H1 (cell line): ENCODE results near the gene PEX1. TPM values are rescaled to one million over a fixed set of nuclear protein-coding genes. Genes with fewer than 3 reads are reported as not detected.

Experiments used
- CTCF ChIA-PET: fragments of 300-600 bp; sonication (Branson Sonifier 250); formaldehyde crosslinking; loops from one replicate; lab custom pipeline; 2021; ENCODE audit not compliant: partially characterized antibody; lab: Charles Lee
- POLR2A ChIA-PET: fragments of 300-600 bp; sonication (Branson Sonifier 250); formaldehyde crosslinking; loops from one replicate; lab custom pipeline; 2021; ENCODE audit warnings: inconsistent platforms; ENCODE audit not compliant: partially characterized antibody; lab: Charles Lee
- DNase-seq, 2 experiments: peaks; one replicate each; pipeline versions ENCODE4 v3.0.0 to v3.0.0-alpha.2; 2010 to 2022; ENCODE audit warnings: low spot score in 2 of 2, low read depth in 1 of 2, mixed read lengths in 1 of 2
- FAIRE-seq: peaks from 2 replicates; lab custom pipeline; 2011; peaks lifted over from hg19 to GRCh38; lab: Jason Lieb, UNC
- H2AFZ ChIP-seq: 2 replicates; pipeline ENCODE4 v1.8.1; 2012; ENCODE audit warnings: low read length, inconsistent platforms
- H2AK5ac ChIP-seq: 2 replicates; pipeline ENCODE4 v1.6.1; 2013; ENCODE audit warnings: low read depth, low read length
- H2BK120ac ChIP-seq: replicated peaks from 2 replicates; pipeline ENCODE3; 2013; ENCODE audit warnings: low read depth, low read length, inconsistent platforms
- H2BK12ac ChIP-seq: 2 replicates; pipeline ENCODE4 v1.6.1; 2013; ENCODE audit warnings: low read depth, low read length
- H2BK15ac ChIP-seq: 2 replicates; pipeline ENCODE4 v1.6.1; 2013; ENCODE audit warnings: low read length
- H2BK20ac ChIP-seq: 2 replicates; pipeline ENCODE4 v1.6.1; 2013; ENCODE audit warnings: low read length
- H2BK5ac ChIP-seq: 2 replicates; pipeline ENCODE4 v1.6.1; 2013; ENCODE audit warnings: low read depth, low read length
- H3K14ac ChIP-seq: 2 replicates; pipeline ENCODE4 v1.6.1; 2013; ENCODE audit warnings: inconsistent platforms; ENCODE audit not compliant: insufficient read length
- H3K18ac ChIP-seq: 2 replicates; pipeline ENCODE4 v1.6.1; 2013; ENCODE audit warnings: low read length; ENCODE audit errors: extremely low read depth
- H3K23ac ChIP-seq: 2 replicates; pipeline ENCODE4 v1.6.1; 2013; ENCODE audit warnings: inconsistent platforms; ENCODE audit not compliant: insufficient read length
- H3K23me2 ChIP-seq: 2 replicates; pipeline ENCODE4 v1.6.1; 2013; ENCODE audit warnings: low read depth, low read length
- H3K27ac ChIP-seq: 2 replicates; pipeline ENCODE4 v1.6.1; 2011; ENCODE audit warnings: low read depth, low read length, inconsistent platforms
- H3K27me3 ChIP-seq, 4 experiments: replicated peaks in 1 of 4; 1 replicate in 1 of 4; 2 replicates in 3 of 4; pipeline versions ENCODE4 v1.6.1 to v1.8.1; 2011 to 2013; ENCODE audit warnings: low read length in 3 of 4, mild to moderate bottlenecking in 3 of 4, inconsistent platforms in 2 of 4, mixed read lengths in 2 of 4, moderate library complexity in 1 of 4; ENCODE audit not compliant: control insufficient read depth in 3 of 4, insufficient read depth in 3 of 4; ENCODE audit errors: extremely low read depth in 1 of 4
- H3K36me3 ChIP-seq, 4 experiments: 2 replicates each; pipeline versions ENCODE4 v1.6.1 to v1.8.1; 2011 to 2013; ENCODE audit warnings: mild to moderate bottlenecking in 4 of 4, low read length in 3 of 4, moderate library complexity in 2 of 4, control low read depth in 1 of 4, inconsistent platforms in 1 of 4; ENCODE audit not compliant: insufficient read depth in 4 of 4, control insufficient read depth in 2 of 4
- H3K4ac ChIP-seq: replicated peaks from 2 replicates; pipeline ENCODE3; 2013; ENCODE audit warnings: low read length, low read depth, mixed read lengths, inconsistent platforms; ENCODE audit not compliant: insufficient read length
- H3K4me1 ChIP-seq, 4 experiments: replicated peaks in 1 of 4; 1 replicate in 1 of 4; 2 replicates in 3 of 4; pipeline versions ENCODE4 v1.6.1 to v1.8.1; 2011 to 2013; ENCODE audit warnings: low read length in 3 of 4, inconsistent platforms in 2 of 4, mixed read lengths in 1 of 4; ENCODE audit not compliant: insufficient read depth in 4 of 4, control insufficient read depth in 3 of 4
- H3K4me2 ChIP-seq, 2 experiments: 2 replicates each; pipeline versions ENCODE4 v1.6.1 to v1.8.1; 2011 to 2013; ENCODE audit warnings: low read depth in 2 of 2, low read length in 2 of 2, control low read depth in 1 of 2, inconsistent platforms in 1 of 2, mild to moderate bottlenecking in 1 of 2; ENCODE audit not compliant: insufficient read depth in 1 of 2
- H3K4me3 ChIP-seq, 4 experiments: fragments of 200-600, 300-600 bp in 1 of 4; sonication (generic), shearing (Covaris generic), sonication (Bioruptor Twin) in 1 of 4; 2 replicates each; pipeline versions ENCODE4 v1.5.1 to v1.8.1; 2011 to 2016; ENCODE audit warnings: low read length in 4 of 4, low read depth in 3 of 4, control low read depth in 2 of 4, inconsistent platforms in 2 of 4, mild to moderate bottlenecking in 2 of 4, mixed read lengths in 1 of 4, moderate library complexity in 1 of 4; ENCODE audit not compliant: insufficient read depth in 2 of 4; ENCODE audit errors: extremely low read depth in 1 of 4
- H3K56ac ChIP-seq: replicated peaks from 2 replicates; pipeline ENCODE3; 2013; ENCODE audit warnings: low read depth, mild to moderate bottlenecking, mixed read lengths, low read length, inconsistent platforms; ENCODE audit not compliant: insufficient read length
- H3K79me1 ChIP-seq: 2 replicates; pipeline ENCODE4 v1.6.1; 2013; ENCODE audit warnings: low read depth, low read length, control low read depth
- H3K79me2 ChIP-seq, 2 experiments: 2 replicates each; pipeline versions ENCODE4 v1.6.1 to v1.8.1; 2012 to 2013; ENCODE audit warnings: low read length in 2 of 2, mild to moderate bottlenecking in 2 of 2, inconsistent platforms in 1 of 2; ENCODE audit not compliant: insufficient read depth in 2 of 2, control insufficient read depth in 1 of 2
- H3K9ac ChIP-seq, 4 experiments: replicated peaks in 1 of 4; 1 replicate in 1 of 4; 2 replicates in 3 of 4; pipeline versions ENCODE4 v1.6.1 to v1.8.1; 2011 to 2013; ENCODE audit warnings: low read depth in 3 of 4, low read length in 3 of 4, control low read depth in 2 of 4, mild to moderate bottlenecking in 2 of 4, moderate library complexity in 2 of 4, inconsistent platforms in 1 of 4; ENCODE audit errors: extremely low read depth in 1 of 4
- H3K9me3 ChIP-seq, 2 experiments: 2 replicates each; pipeline versions ENCODE4 v1.6.1 to v1.8.1; 2012 to 2013; ENCODE audit warnings: mild to moderate bottlenecking in 2 of 2, moderate library complexity in 2 of 2, control low read depth in 1 of 2, inconsistent platforms in 1 of 2, low read depth in 1 of 2, low read length in 1 of 2, mixed read lengths in 1 of 2; ENCODE audit not compliant: insufficient read depth in 2 of 2
- H4K20me1 ChIP-seq, 2 experiments: replicated peaks in 1 of 2; 2 replicates each; pipeline versions ENCODE3 to v1.8.1; 2011 to 2013; ENCODE audit warnings: inconsistent platforms in 2 of 2, low read length in 2 of 2, mild to moderate bottlenecking in 1 of 2; ENCODE audit not compliant: insufficient read depth in 2 of 2, control insufficient read depth in 1 of 2
- H4K5ac ChIP-seq: 2 replicates; pipeline ENCODE4 v1.6.1; 2013; ENCODE audit warnings: low read length, low read depth, mixed read lengths, inconsistent platforms; ENCODE audit not compliant: insufficient read length
- H4K8ac ChIP-seq: 2 replicates; pipeline ENCODE4 v1.8.0; 2013; ENCODE audit warnings: mild to moderate bottlenecking, moderate library complexity, low read length, inconsistent platforms; ENCODE audit not compliant: insufficient read depth; ENCODE audit errors: extremely low read depth
- H4K91ac ChIP-seq: replicated peaks from 2 replicates; pipeline ENCODE3; 2013; ENCODE audit warnings: low read length, mixed read lengths, inconsistent platforms; ENCODE audit not compliant: insufficient read length
- CBX5 ChIP-seq: fragments of 300-800, 300-1000 bp; sonication (generic); IDR thresholded peaks from 2 replicates; pipeline ENCODE4 v1.7.1; 2016; ENCODE audit warnings: antibody characterized with exemption, low read length, low read depth
- EP300 ChIP-seq, 2 experiments: IDR thresholded peaks; 1 replicate in 1 of 2; 2 replicates in 1 of 2; pipeline ENCODE4 v1.6.1; 2011 to 2012; ENCODE audit warnings: low read depth in 2 of 2, low read length in 2 of 2, mild to moderate bottlenecking in 2 of 2, borderline replicate concordance in 1 of 2, inconsistent platforms in 1 of 2, moderate library complexity in 1 of 2
- HDAC6 ChIP-seq: IDR thresholded peaks from one replicate; pipeline ENCODE4 v1.7.1; 2012; ENCODE audit warnings: low read depth, mild to moderate bottlenecking, inconsistent platforms, low read length, moderate library complexity
- JUND ChIP-seq: IDR thresholded peaks from 2 replicates; pipeline ENCODE4 v1.6.1; 2011; ENCODE audit warnings: mild to moderate bottlenecking, improper control_type of control experiment, low read length
- KDM4A ChIP-seq: IDR thresholded peaks from one replicate; pipeline ENCODE4 v1.7.1; 2012; ENCODE audit warnings: low read depth, mild to moderate bottlenecking, moderate library complexity, low read length, inconsistent platforms; ENCODE audit not compliant: severe bottlenecking
- MAFK ChIP-seq: IDR thresholded peaks from 2 replicates; pipeline ENCODE4 v1.6.1; 2012; ENCODE audit warnings: low read depth, mild to moderate bottlenecking, improper control_type of control experiment, low read length
- RNF2 ChIP-seq: fragments of 200-900, 300-1000 bp; sonication (generic); IDR thresholded peaks from 2 replicates; pipeline ENCODE4 v1.7.1; 2016; ENCODE audit warnings: borderline replicate concordance, low read depth, mild to moderate bottlenecking, antibody characterized with exemption, low read length; ENCODE audit not compliant: poor library complexity, severe bottlenecking; ENCODE audit errors: missing control alignments
- TAF1 ChIP-seq: IDR thresholded peaks from 2 replicates; pipeline ENCODE4 v1.6.1; 2011; ENCODE audit warnings: mild to moderate bottlenecking, low read depth, low read length
- TAF7 ChIP-seq: optimal IDR thresholded peaks from 2 replicates; pipeline ENCODE3; 2011; ENCODE audit warnings: low read depth, mild to moderate bottlenecking, inconsistent platforms, low read length, moderate library complexity, borderline replicate concordance
- TEAD4 ChIP-seq: IDR thresholded peaks from 2 replicates; pipeline ENCODE4 v1.6.1; 2012; ENCODE audit warnings: low read depth, low read length, inconsistent platforms, mixed read lengths
- WGBS, 2 experiments: shearing (Covaris generic) in 1 of 2; methylation state at CpG; one replicate each; pipeline versions ENCODE4 v1.1.6 to v1.1.7; 2013 to 2015; ENCODE audit warnings: low lambda C conversion rate in 2 of 2, mixed read lengths in 2 of 2, inconsistent platforms in 1 of 2, low coverage in 1 of 2, missing lambda C conversion rate in 1 of 2; ENCODE audit not compliant: insufficient replicate concordance in 2 of 2, insufficient coverage in 1 of 2, insufficient read length in 1 of 2; ENCODE audit errors: extremely low coverage in 1 of 2, missing lambda C conversion rate in 1 of 2; 5-methylcytosine and 5-hydroxymethylcytosine counted together
- polyA plus RNA-seq, 7 experiments: library from polyadenylated mRNA; depleted of rRNA in 3 of 7; stranded (reverse) in 5 of 7; unstranded in 2 of 7; fragments of >200 nt in 5 of 7; fragments of 200-250 nt in 2 of 7; gene quantifications; 1 replicate in 5 of 7; 2 replicates in 1 of 7; 4 replicates in 1 of 7; pipeline versions ENCODE4 v1.2.1 to v1.2.3, GENCODE V29; 2011 to 2013; ENCODE audit warnings: missing spikeins in 2 of 7, mixed read lengths in 2 of 7
- total RNA-seq: library from RNA; stranded (reverse); fragmentation: NEBNext Ultra II Directional; extraction: Animal tissue kit (Norgen Biotek cat#: 25700); gene quantifications from 2 replicates; pipeline ENCODE4 v1.2.1, GENCODE V29; 2021

PEX1 gene
- total and polyA plus RNA-seq, 2 of the 8 experiments (the other 6 are each of a cell fraction or from before 2014, with no cell fraction given), result 16.4 to 23.9 TPM

DNA sequence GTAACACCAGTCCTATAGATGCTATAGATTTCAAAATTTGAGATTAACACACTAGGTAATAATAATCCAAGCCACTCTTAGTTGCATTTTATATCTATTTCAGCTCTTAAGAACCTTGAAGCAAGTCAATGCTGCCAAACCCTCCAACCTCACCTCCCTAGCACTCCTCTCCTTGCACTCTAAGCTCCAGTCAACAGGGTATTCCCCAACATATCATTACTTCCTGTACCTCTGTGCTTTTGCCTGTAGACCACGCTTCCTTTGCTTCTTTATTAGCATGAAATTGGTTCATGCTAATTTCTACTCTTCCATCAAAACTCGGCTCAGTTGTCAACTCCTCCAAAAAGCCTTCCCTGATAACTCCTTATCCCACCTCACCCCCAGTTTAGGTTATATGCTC, 24.6 kb downstream of the PEX1 start:
- no peak overlapping the region for H3K23ac ChIP-seq
- no peak overlapping the region for H3K27ac ChIP-seq
- no peak overlapping the region for H3K4me3 ChIP-seq
- H3K4me2 ChIP-seq, result no peak overlapping the region
- peaks cover 0 to 2% of the 10 kb centered on the region in 2 experiments for H4K20me1 ChIP-seq
- H3K4ac ChIP-seq, result no peak overlapping the region
- no peak overlapping the region for H4K8ac ChIP-seq
- no peak overlapping the region for H2AFZ ChIP-seq
- H3K36me3 ChIP-seq, result peaks cover 2 to 45% (median 15%) of the 10 kb centered on the region in 4 experiments; a peak in 6 of 8 replicates
- H3K18ac ChIP-seq, result no peak overlapping the region
- no peak overlapping the region for H2AK5ac ChIP-seq
- no peak for DNase-seq
- H3K79me1 ChIP-seq, result no peaks in the 10 kb centered on the region
- no peaks in the 10 kb centered on the region for H3K4me1 ChIP-seq
- no peak overlapping the region for H3K9ac ChIP-seq
- no peaks in the 10 kb centered on the region for H3K27me3 ChIP-seq
- ChIA-PET CTCF (no interaction called here), POLR2A (no interaction called here)
- no peak overlapping the region for H2BK120ac ChIP-seq
- H2BK20ac ChIP-seq, result no peak overlapping the region
- H4K5ac ChIP-seq, result no peak overlapping the region
- H2BK12ac ChIP-seq, result no peak overlapping the region
- H3K14ac ChIP-seq, result no peak overlapping the region
- H2BK15ac ChIP-seq, result no peak overlapping the region
- no peaks in the 10 kb centered on the region for H3K9me3 ChIP-seq
- no peak overlapping the region for H3K56ac ChIP-seq
- no peak for FAIRE-seq
- H4K91ac ChIP-seq, result no peak overlapping the region
- H3K23me2 ChIP-seq, result no peaks in the 10 kb centered on the region
- WGBS, 2 experiments, result 69% methylated on average over 2 of the region's 2 CpGs; no CpG with 5 or more reads in 1 of the 2 experiments
- no peak overlapping the region for H2BK5ac ChIP-seq
- H3K79me2 ChIP-seq, result no peaks in the 10 kb centered on the region
- no peak for TF ChIP-seq TAF1
- no peak for TF ChIP-seq TAF7
- TF ChIP-seq KDM4A, result no peak
- TF ChIP-seq CBX5, result no peak
- no peak for TF ChIP-seq EP300 (IDR thresholded peaks at IDR 0.05; ENCODE audit: borderline replicate concordance in 1 of 2, low read depth in 2 of 2, low read length in 2 of 2)
- TF ChIP-seq HDAC6, result no peak
- TF ChIP-seq MAFK, result no peak
- no peak for TF ChIP-seq RNF2
- TF ChIP-seq JUND, result no peak
- no peak for TF ChIP-seq TEAD4
